GM19463 (cell line): Measurements from ENCODE around the gene CD164.
A peak's percentile ranks its signal among the peaks of the same experiment; 100 is the strongest.
"Not testable (repeated sequence)": the region's sequence is repeated elsewhere in the genome, so short reads cannot be mapped to it uniquely, and the experiment has no call there.

Experiments
- ATAC-seq: cut with Tn5 transposase; IDR thresholded peaks from one replicate; pipeline ENCODE4 v1.9.1; 2021; ENCODE audit warnings: mild to moderate bottlenecking, moderate library complexity; ENCODE audit not compliant: unreplicated experiment

CD164 gene

GRCh38 chr6:109344226-109344625 lies 38.0 kb downstream of the CD164 start:
- no peak for ATAC-seq

DNA sequence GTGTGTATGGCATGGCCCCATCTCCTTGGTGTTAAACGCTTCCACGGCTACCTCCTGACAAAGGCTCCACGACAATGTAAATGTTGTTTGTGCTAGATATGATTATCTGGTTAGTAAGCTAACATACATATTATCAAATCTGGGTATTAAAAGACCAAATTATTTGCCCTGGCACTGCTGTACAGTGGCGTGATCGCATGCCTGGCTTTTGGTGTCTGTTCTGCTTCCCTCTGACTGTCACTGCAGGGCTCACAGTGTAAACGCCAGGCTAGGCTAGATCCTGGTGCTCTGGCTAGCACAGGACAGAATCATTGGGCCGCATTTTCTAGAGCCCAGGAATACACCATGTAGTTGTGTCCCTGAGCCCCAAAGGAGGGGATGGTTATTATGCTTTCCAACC lies 38.7 kb downstream of the CD164 start:
- ATAC-seq, result no peak

- no peak for ATAC-seq
Observed at GRCh38 chr6:109342911-109343310, 39.4 kb downstream of the CD164 start.

- ATAC-seq, result no peak
Observed at GRCh38 chr6:109342506-109342905, 39.8 kb downstream of the CD164 start.

DNA sequence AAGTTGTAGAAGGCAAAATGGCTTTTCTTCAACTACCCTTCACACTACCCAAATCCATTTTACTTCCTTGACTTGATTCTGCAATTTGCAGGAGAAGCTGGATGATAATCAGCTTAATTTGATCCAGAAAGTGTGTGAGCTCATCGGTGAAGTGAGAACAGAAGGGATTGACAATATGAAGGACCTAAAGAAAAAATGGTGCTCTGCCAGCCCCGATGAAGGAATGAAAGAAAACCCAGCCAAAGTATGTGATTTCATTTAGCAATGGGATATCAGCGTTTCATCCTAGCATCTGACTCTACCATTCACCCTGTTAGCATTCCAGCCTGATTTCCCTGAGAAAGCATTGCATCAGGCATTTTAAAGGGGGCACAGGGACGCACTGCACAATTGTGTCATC lies 41.5 kb downstream of the CD164 start:
- no peak for ATAC-seq

DNA sequence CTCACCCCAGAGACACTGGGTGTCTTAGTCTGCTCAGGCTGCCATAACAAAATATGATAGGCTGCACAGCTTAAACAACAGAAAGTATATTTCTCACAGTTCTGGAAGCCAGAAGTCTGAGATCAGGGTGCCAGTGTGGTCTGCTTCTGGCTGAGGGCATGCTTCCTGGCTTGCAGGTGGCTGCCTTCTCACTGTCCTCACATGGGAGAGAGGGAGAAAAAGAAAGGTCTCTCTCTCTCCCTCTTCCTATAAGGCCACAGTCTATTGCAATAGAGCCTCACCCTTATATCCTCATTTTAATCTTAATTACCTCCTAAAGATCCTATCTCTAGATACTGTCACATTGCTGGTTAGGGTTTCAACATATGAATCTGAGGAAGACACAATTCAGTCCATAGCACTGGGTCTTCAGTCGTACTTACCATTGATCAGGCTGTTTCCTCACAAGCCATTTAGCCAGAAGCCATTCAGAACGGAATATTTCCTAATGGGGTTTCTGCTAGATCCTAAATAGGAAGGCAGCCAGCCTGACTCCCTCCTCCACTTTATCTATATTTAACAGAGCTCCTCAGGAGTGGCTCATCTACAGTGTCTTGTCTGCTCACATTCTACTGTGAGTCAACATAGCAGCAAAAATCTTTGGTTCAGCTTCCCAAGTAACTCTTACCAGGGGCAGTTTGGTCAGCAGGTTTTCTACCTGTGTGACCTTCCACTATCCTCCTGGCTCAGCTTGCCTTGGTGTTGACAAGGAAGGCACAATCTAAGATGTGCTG lies 42.2 kb downstream of the CD164 start:
- no peak for ATAC-seq

- no peak for ATAC-seq
Observed at GRCh38 chr6:109336221-109336961, 45.9 kb downstream of the CD164 start.

DNA sequence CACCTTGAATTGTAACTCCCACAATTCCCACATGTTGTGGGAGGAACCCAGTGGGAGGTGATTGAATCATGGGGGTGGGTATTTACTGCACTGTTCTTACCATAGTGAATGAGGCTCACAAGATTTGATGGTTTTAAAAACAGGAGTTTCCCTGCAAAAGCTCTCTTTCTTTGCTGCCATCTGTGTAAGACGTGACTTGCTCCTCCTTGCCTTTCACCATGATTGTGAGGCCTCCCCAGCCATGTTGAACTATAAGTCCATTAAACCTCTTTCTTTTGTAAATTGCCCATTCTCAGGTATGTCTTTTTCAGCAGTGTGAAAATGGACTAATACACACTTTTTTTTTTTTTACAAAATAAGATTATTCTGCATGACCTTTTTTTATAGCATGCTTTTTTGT lies 48.4 kb downstream of the CD164 start:
- not testable (repeated sequence) for ATAC-seq

GRCh38 chr6:109332748-109333147 lies 49.5 kb downstream of the CD164 start:
- peak; percentile 80 for ATAC-seq

DNA sequence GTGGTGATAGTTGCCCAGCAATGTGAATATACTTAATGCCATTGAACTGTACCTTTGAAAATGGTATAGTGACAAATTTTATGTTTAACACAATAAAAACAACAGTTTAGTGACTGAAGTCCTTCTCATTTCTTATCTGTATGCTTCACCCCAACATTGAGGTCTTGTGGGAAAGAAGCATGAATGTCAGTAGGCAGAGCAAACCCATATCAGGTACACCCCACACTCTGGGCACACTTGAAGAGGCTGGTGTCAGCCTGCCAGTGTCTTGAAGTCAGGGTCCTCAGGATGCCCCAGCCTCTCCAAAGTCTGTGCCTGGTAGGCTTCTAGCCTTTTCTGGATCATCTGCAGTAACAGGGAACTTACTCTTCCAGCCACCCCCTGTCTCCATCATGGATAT lies 51.2 kb downstream of the CD164 start:
- no peak for ATAC-seq

DNA sequence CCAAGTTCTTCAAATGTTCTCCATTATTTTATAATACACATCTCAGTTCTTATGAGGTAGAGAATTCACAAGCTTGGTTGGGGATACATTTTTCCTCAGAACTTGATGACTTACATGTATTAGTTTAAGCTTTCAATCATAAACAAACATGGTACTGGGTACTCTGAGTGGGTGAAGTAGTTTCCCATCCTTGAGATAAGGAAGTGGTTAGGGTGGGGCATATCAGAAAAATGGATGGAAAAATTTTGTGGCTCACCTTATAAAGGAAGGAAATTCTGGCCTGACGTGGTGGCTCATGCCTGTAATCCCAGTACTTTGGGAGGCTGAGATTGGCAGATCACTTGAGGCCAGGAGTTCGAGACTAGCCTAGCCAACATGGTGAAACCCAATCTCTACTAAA lies 52.0 kb downstream of the CD164 start:
- ATAC-seq, result no peak

DNA sequence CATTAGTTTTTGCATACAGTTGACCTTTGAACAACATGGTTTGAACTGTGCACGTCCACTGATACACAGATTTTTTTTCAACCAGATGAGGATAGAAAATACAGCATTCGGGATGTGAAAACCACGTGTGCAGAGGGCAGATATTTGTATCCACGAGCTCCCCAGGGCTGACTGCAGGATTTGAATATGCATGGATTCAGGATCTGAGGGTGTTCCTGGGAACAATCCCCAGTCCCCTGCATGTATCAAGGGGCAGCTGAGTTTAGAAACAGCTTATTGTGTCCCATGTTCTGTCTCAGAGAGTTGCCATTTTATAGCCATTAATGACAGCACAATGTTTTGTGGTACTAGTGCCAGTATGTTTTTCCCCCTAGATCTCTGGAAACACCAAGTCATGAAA lies 53.6 kb downstream of the CD164 start:
- no peak for ATAC-seq

DNA sequence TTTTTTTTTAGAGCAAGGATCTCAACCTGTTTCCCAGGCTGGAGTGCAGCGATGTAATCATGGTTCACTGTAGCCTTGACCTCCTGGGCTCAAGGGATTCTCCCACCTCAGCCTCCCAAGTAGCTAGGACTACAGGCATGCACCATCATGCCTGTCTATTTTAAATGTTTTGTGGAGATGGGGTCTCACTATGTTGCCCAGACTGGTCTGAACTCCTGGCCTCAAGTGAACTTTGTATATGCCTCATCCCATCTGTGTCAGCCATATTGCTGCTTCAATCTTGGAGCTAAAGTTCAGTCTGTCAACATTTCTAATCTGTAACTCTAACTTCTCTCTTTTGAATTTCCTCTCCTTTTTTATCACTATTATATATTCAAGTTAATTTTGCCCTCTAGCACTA lies 54.3 kb downstream of the CD164 start:
- no peak for ATAC-seq

GRCh38 chr6:109327491-109327890 lies 54.8 kb downstream of the CD164 start:
- ATAC-seq, result no peak

- no peak for ATAC-seq
Observed at GRCh38 chr6:109326351-109326750, 55.9 kb downstream of the CD164 start.

- no peak for ATAC-seq
Observed at GRCh38 chr6:109325400-109325801, 56.9 kb downstream of the CD164 start.

- ATAC-seq, result no peak
Observed at GRCh38 chr6:109323241-109323640, 59.0 kb downstream of the CD164 start.

GRCh38 chr6:109322825-109323224 lies 59.4 kb downstream of the CD164 start:
- ATAC-seq, result no peak

DNA sequence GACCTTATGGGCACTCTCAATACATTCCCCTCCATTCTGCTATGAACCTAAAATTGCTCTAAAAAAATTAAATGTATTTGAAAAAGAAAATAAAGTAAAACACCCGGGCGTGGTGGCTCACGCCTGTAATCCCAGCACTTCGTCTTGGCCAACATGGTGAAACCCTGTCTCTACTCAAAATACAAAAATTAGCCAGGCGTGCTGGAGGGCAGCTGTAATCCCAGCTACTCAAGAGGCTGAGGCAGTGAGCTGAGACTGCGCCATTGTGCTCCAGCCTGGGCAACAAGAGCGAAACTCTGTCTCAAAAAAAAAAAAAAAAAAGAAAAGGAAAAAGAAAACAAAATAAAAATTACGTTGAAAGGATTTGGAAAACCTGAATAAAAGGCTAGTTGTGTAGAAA lies 60.5 kb downstream of the CD164 start:
- no peak for ATAC-seq

- ATAC-seq, result no peak
Observed at GRCh38 chr6:109320072-109320471, 62.2 kb downstream of the CD164 start.

- no peak for ATAC-seq
Observed at GRCh38 chr6:109318328-109318876, 63.9 kb downstream of the CD164 start.

DNA sequence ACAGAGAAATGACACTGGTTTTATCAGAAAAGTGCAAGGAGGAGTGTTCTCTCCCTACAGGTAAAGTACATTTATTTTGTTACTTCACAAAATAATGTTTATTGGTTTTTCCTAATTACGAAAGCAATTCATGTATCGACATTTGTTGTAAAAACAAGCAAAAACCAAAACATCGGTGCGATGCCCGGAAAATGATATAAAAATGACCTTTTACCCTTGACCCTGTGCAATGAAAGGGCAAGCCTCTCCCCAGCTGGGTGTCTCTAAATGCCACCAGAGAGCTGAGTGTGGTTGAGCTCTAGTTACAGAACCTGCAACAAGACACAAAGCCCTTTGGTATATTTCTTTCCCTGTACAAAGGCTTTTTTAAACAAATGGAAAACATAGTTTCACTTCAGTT lies 65.4 kb downstream of the CD164 start:
- no peak for ATAC-seq
